K562 (cell line): ENCODE measurements around the gene HOXA1. TPM values are rescaled to one million over a fixed set of nuclear protein-coding genes. Genes with fewer than 3 reads are reported as not detected.

Experiments
- ATAC-seq: fragments of 200-7000 bp; cut with Tn5 transposase; 3 replicates; pipeline ENCODE4 v1.9.1; 2020; ENCODE audit warnings: moderate library complexity
- BruUV-seq: library from RNA; stranded (reverse); fragments of 400-500 nt; replicated peaks from 2 replicates; lab custom pipeline; 2021; lab: Mats Ljungman, UMichigan
- CTCF ChIA-PET: fragments of 300-600 bp; formaldehyde crosslinking; extraction: SDS; loops from one replicate; lab custom pipeline; 2021; ENCODE audit warnings: low intra/inter-chr PET ratio; lab: Yijun Ruan, JAX
- POLR2A ChIA-PET: fragments of 300-600, 350-650 bp; sonication (Branson Sonifier 250); formaldehyde crosslinking; extraction: SDS; loops from one replicate; lab custom pipeline; 2021; ENCODE audit warnings: antibody characterized with exemption, inconsistent platforms; lab: Yijun Ruan, JAX
- DNase-seq, 4 experiments: peaks; one replicate each; pipeline versions ENCODE4 v3.0.0 to v3.0.0-alpha.2; 2011 to 2018; ENCODE audit warnings: low spot score in 3 of 4, mixed read lengths in 3 of 4; ENCODE audit errors: extremely low read depth in 1 of 4
- FAIRE-seq: peaks from 2 replicates; lab custom pipeline; 2011; peaks lifted over from hg19 to GRCh38; lab: Jason Lieb, UNC
- H2AFZ ChIP-seq: 2 replicates; pipeline ENCODE4 v1.6.0; 2011; ENCODE audit warnings: low read depth, low read length, control low read depth, inconsistent platforms
- H3K27ac ChIP-seq: fragments of 200-600 bp; 3 replicates; pipeline ENCODE4 v1.8.0; 2011; ENCODE audit warnings: low read depth, mild to moderate bottlenecking, control low read depth, inconsistent platforms, low read length, moderate library complexity, mixed read lengths; ENCODE audit errors: extremely low read depth
- H3K27me3 ChIP-seq, 2 experiments: fragments of 300-600 bp in 1 of 2; 2 replicates in 1 of 2; 3 replicates in 1 of 2; pipeline versions ENCODE4 v1.6.0 to v1.8.0; 2011; ENCODE audit warnings: inconsistent platforms in 2 of 2, low read length in 2 of 2, mild to moderate bottlenecking in 1 of 2, mixed read lengths in 1 of 2, moderate library complexity in 1 of 2; ENCODE audit not compliant: control insufficient read depth in 2 of 2, insufficient read depth in 2 of 2
- H3K36me3 ChIP-seq: fragments of 300-600 bp; 3 replicates; pipeline ENCODE4 v1.8.0; 2011; ENCODE audit warnings: mild to moderate bottlenecking, low read length, inconsistent platforms; ENCODE audit not compliant: control insufficient read depth, insufficient read depth
- H3K4me1 ChIP-seq, 2 experiments: fragments of 200-600 bp in 1 of 2; replicated peaks in 1 of 2; 2 replicates in 1 of 2; 3 replicates in 1 of 2; pipeline versions ENCODE4 v1.5.1 to v1.8.0; 2011; ENCODE audit warnings: inconsistent platforms in 2 of 2, low read length in 2 of 2, mild to moderate bottlenecking in 1 of 2, mixed read lengths in 1 of 2, moderate library complexity in 1 of 2; ENCODE audit not compliant: control insufficient read depth in 2 of 2, insufficient read depth in 2 of 2
- H3K4me2 ChIP-seq: 2 replicates; pipeline ENCODE4 v1.6.1; 2011; ENCODE audit warnings: low read length, control low read depth, inconsistent platforms, mixed read lengths; ENCODE audit not compliant: insufficient read depth
- H3K4me3 ChIP-seq: fragments of 200-600 bp; sonication (generic), shearing (Covaris generic); 2 replicates; pipeline ENCODE4 v1.5.1; 2016; ENCODE audit warnings: control low read depth, inconsistent platforms
- H3K79me2 ChIP-seq: fragments of 200-600 bp; 3 replicates; pipeline ENCODE4 v1.8.0; 2011; ENCODE audit warnings: low read length, inconsistent platforms; ENCODE audit not compliant: control insufficient read depth, insufficient read depth
- H3K9ac ChIP-seq, 2 experiments: 2 replicates each; pipeline versions ENCODE4 v1.6.0 to v1.6.1; 2011; ENCODE audit warnings: low read depth in 2 of 2, low read length in 2 of 2, control low read depth in 1 of 2, inconsistent platforms in 1 of 2, mild to moderate bottlenecking in 1 of 2, mixed read lengths in 1 of 2; ENCODE audit not compliant: insufficient read depth in 1 of 2
- H3K9me1 ChIP-seq: one replicate; pipeline ENCODE4 v1.6.0; 2011; ENCODE audit warnings: inconsistent platforms, mild to moderate bottlenecking, low read length, moderate library complexity; ENCODE audit not compliant: control insufficient read depth, insufficient read depth
- H3K9me3 ChIP-seq: replicated peaks from 2 replicates; pipeline ENCODE4 v1.5.1; 2011; ENCODE audit warnings: low read depth, low read length, inconsistent platforms; ENCODE audit not compliant: control insufficient read depth, insufficient read depth
- H4K20me1 ChIP-seq: replicated peaks from 2 replicates; pipeline ENCODE4 v1.6.1; 2011; ENCODE audit warnings: low read length, inconsistent platforms, mixed read lengths; ENCODE audit not compliant: control insufficient read depth, insufficient read depth
- CBX2 ChIP-seq: fragments of 200-600 bp; sonication (generic); IDR thresholded peaks from one replicate; pipeline ENCODE4 v1.6.1; 2012; ENCODE audit warnings: mild to moderate bottlenecking, low read length, inconsistent platforms; ENCODE audit not compliant: insufficient read depth, poor library complexity, severe bottlenecking
- HBP1 ChIP-seq: fragments of 450-650 bp; formaldehyde crosslinking; IDR thresholded peaks from 2 replicates; pipeline ENCODE4 v1.4.0; 2022; ENCODE audit warnings: missing genetic modification characterization
- MAX ChIP-seq: sonication (generic); formaldehyde crosslinking; IDR thresholded peaks from 2 replicates; pipeline ENCODE4 v1.9.0; 2022; ENCODE audit warnings: mild to moderate bottlenecking, missing genetic modification reagents
- NR0B1 ChIP-seq: fragments of 450-650 bp; IDR thresholded peaks from one replicate; pipeline ENCODE4 v1.6.1; 2018; ENCODE audit warnings: mild to moderate bottlenecking, moderate library complexity; ENCODE audit not compliant: partially characterized antibody
- RBM17 ChIP-seq: fragments of 200-400 bp; formaldehyde crosslinking; IDR thresholded peaks from 2 replicates; pipeline ENCODE4 v1.6.1; 2017; ENCODE audit warnings: low read depth, mild to moderate bottlenecking, low read length, borderline replicate concordance
- SMARCA5 ChIP-seq: fragments of 450-650 bp; IDR thresholded peaks from 2 replicates; pipeline ENCODE4 v1.6.1; 2016
- WGBS: fragments of 100-300 bp; shearing (Covaris generic); methylation state at CpG from one replicate; pipeline ENCODE4 v1.1.6; 2016; ENCODE audit warnings: low coverage, mixed read lengths; ENCODE audit not compliant: insufficient coverage; ENCODE audit errors: missing lambda C conversion rate; 5-methylcytosine and 5-hydroxymethylcytosine counted together
- in situ Hi-C: fragments of 300-500 bp; cut with MboI; formaldehyde crosslinking; loops from 4 replicates; pipeline ENCODE4 v1.15.0; 2018; ENCODE audit warnings: inconsistent platforms, mixed read lengths
- intact Hi-C: fragments of 100-400 bp; cut with micrococcal nuclease; formaldehyde crosslinking; loops from 2 replicates; pipeline ENCODE4 v1.14.2; 2022
- polyA plus RNA-seq, 8 experiments: library from polyadenylated mRNA; depleted of rRNA in 4 of 8; stranded (reverse) in 5 of 8; unstranded in 3 of 8; fragments of >200 nt; fragmentation: Nextera tagmentation in 2 of 8; fragmentation: Illumina TruSeq in 1 of 8; extraction: Ambion mirVana in 2 of 8; extraction: Trizol in 1 of 8; gene quantifications; 2 replicates each; pipeline versions ENCODE4 v1.2.1 to v1.2.3, GENCODE V29; 2011 to 2014; ENCODE audit warnings: inconsistent platforms in 1 of 8, missing spikeins in 1 of 8
- total RNA-seq, 7 experiments: library from RNA; depleted of rRNA in 6 of 7; stranded (reverse); fragments of >200 nt in 6 of 7; fragmentation: Illumina TruSeq in 2 of 7; extraction: Trizol in 2 of 7; gene quantifications; 2 replicates each; pipeline versions ENCODE4 v1.2.1 to v1.2.3, GENCODE V29; 2011 to 2021; ENCODE audit warnings: low replicate concordance in 1 of 7

Gene HOXA1
- total and polyA plus RNA-seq, 9 of the 15 experiments (the other 6 are each of a cell fraction or from before 2014, with no cell fraction given): 0.03 to 0.63 (median 0.09) TPM; not detected in 4

GRCh38 chr7:27144781-27145164 is 49.0 kb upstream of the HOXA1 start:
- peaks cover 30 to 88% of the 10 kb centered on the region in 2 experiments for H3K27me3 ChIP-seq
- H3K36me3 ChIP-seq: no peaks in the 10 kb centered on the region
- no peaks in the 10 kb centered on the region for H4K20me1 ChIP-seq
- in situ Hi-C loops: loop anchor here (10.0 kb wide), 1 partner anchor 290 kb away; no protein-coding TSS in a partner anchor
- intact Hi-C loops: no loop called here
- CTCF ChIA-PET: no interaction called here
- H3K27ac ChIP-seq: no peak overlapping the region
- no peak for ATAC-seq
- FAIRE-seq: no peak
- POLR2A ChIA-PET: interaction anchor here (0.7 kb wide), 1 partner anchor 469 kb away, joined by 4 read pairs; no protein-coding TSS in a partner anchor
- no peak overlapping the region for H3K4me3 ChIP-seq
- no peak overlapping the region for H3K4me2 ChIP-seq
- no peak overlapping the region for H3K9ac ChIP-seq
- no peaks in the 10 kb centered on the region for H3K79me2 ChIP-seq
- no peak for TF ChIP-seq CBX2
- TF ChIP-seq SMARCA5: no peak
- TF ChIP-seq RBM17: no peak
- TF ChIP-seq NR0B1: no peak
- TF ChIP-seq HBP1 (CRISPR knock-in tag): no peak
- TF ChIP-seq MAX (CRISPR knock-in tag): no peak
- WGBS: 13% methylated on average over 25 of the region's 31 CpGs
- no peak for DNase-seq
- H3K9me1 ChIP-seq: no peaks in the 10 kb centered on the region
- peaks cover 0 to 14% of the 10 kb centered on the region in 2 experiments; a peak in 2 of 5 replicates for H3K4me1 ChIP-seq
- BruUV-seq: no TSS peak
- H3K9me3 ChIP-seq: no peaks in the 10 kb centered on the region
- no peak overlapping the region for H2AFZ ChIP-seq
